Activated CD4-positive, alpha-beta T cell treated with anti-CD3 and anti-CD28 coated beads for 36 hours (primary cell): ENCODE results near the gene ATG9A. TPM values are rescaled to one million over a fixed set of nuclear protein-coding genes. Genes with fewer than 3 reads are reported as not detected.
"Not testable (repeated sequence)": the region's sequence is repeated elsewhere in the genome, so short reads cannot be mapped to it uniquely, and the experiment has no call there.

Source experiments
- ATAC-seq: fragments of 200-7000 bp; cut with Tn5 transposase; one replicate; pipeline ENCODE4 v1.10.0; 2021; ENCODE audit warnings: mild to moderate bottlenecking, moderate library complexity
- CTCF ChIA-PET: fragments of 350-600 bp; sonication (Branson Sonifier 250); formaldehyde crosslinking; loops from one replicate; lab custom pipeline; 2021; ENCODE audit warnings: antibody characterized with exemption; lab: Charles Lee
- POLR2A ChIA-PET: fragments of 350-600 bp; sonication (Branson Sonifier 250); formaldehyde crosslinking; loops from one replicate; lab custom pipeline; 2021; ENCODE audit warnings: antibody characterized with exemption, inconsistent platforms; lab: Charles Lee
- DNase-seq: peaks from one replicate; pipeline ENCODE4 v3.0.0-alpha.2; 2020
- H3K27ac Mint-ChIP-seq: one replicate; pipeline ENCODE4 v1.8.0; 2021; ENCODE audit warnings: mixed read lengths
- H3K27me3 Mint-ChIP-seq: one replicate; pipeline ENCODE4 v1.8.0; 2021; ENCODE audit warnings: mixed read lengths
- H3K36me3 Mint-ChIP-seq: one replicate; pipeline ENCODE4 v1.8.0; 2021; ENCODE audit warnings: low read depth, mixed read lengths
- H3K4me1 Mint-ChIP-seq: one replicate; pipeline ENCODE4 v1.8.0; 2021; ENCODE audit warnings: mixed read lengths
- H3K4me3 Mint-ChIP-seq: one replicate; pipeline ENCODE4 v1.8.0; 2021; ENCODE audit warnings: mild to moderate bottlenecking, moderate library complexity, mixed read lengths
- H3K9me3 Mint-ChIP-seq: one replicate; pipeline ENCODE4 v1.8.0; 2021; ENCODE audit warnings: low read depth, mixed read lengths
- intact Hi-C, 2 experiments: fragments of 100-400 bp; cut with DNase I in 1 of 2; cut with micrococcal nuclease in 1 of 2; formaldehyde crosslinking; loops; one replicate each; pipeline versions ENCODE4 v1.14.2 to v1.15.1; 2022 to 2024; cut with DNase I, micrococcal nuclease
- total RNA-seq, 2 experiments: library from RNA; stranded (reverse); gene quantifications; one replicate each; pipeline ENCODE4 v1.2.3, GENCODE V29; 2021

ATG9A gene
- total RNA-seq, 2 experiments from 2014 or later = 43.5 to 45.6 TPM

DNA sequence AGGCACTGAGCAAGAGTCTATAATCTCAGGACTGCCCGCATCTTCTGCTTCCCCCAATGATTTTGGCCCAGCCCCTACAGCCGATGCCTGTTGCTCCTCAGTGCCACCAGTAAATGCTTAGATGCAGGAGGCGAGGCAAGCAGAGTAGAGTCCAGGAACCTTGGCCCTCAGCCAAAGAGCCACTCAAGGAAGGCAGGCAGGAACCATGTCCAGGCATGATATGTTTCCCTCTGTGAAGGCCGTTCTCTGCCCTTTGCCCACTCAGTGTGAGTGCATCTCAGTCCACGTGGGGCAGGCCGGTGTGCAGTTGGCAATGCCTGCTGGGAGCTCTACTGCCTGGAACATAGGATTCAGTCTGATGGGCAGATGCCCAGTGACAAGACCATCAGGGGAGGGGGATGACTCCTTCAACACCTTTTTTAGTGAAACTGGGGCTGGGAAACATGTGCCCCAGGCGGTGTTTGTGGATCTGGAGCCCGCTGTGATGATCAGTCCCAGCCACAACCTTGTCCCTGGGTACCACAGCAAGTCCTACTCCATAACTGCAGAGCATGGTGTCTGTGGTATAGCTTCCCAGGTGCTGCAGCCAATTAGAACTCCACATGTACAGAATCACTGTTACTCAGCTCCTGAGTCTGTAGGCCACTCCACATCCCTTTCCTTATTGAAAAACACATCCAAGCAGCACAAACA is 40.1 kb upstream of the ATG9A start:
- POLR2A ChIA-PET = no interaction called here
- Mint-ChIP-seq H3K4me3 (no peak overlapping the region), H3K27ac (no peak overlapping the region), H3K4me1 (no peaks in the 10 kb centered on the region), H3K9me3 (no peaks in the 10 kb centered on the region), H3K27me3 (no peaks in the 10 kb centered on the region), H3K36me3 (no peaks in the 10 kb centered on the region)
- intact Hi-C loops = no loop called here
- DNase-seq (no peak), ATAC-seq (no peak)
- CTCF ChIA-PET = no interaction called here

DNA sequence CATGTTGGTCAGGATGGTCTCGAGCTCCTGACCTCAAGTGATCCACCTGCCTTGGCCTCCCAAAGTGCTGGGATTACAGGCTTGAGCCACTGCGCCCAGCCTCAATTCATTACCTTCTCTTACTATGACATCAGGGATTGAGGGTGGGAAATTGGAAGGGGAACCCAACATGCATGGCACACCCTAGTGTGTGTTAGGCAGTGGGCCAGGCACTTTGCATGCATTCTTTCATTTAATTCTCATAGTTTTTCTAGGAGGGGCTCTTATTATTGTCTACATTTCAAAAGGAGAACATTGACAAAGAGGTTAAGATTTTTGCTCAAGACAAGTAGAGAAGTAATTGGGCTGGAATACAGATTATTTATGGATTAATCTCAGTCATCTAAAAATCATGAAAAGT is 38.9 kb upstream of the ATG9A start:
- Mint-ChIP-seq H3K27ac (no peak overlapping the region), H3K4me3 (no peak overlapping the region), H3K4me1 (no peaks in the 10 kb centered on the region), H3K27me3 (no peaks in the 10 kb centered on the region), H3K9me3 (no peaks in the 10 kb centered on the region), H3K36me3 (no peaks in the 10 kb centered on the region)
- intact Hi-C loops = no loop called here
- DNase-seq (no peak), ATAC-seq (no peak)
- CTCF ChIA-PET = interaction anchor here (0.6 kb wide), 1 partner anchor 50 kb away, joined by 3 read pairs; no protein-coding TSS in a partner anchor
- POLR2A ChIA-PET = no interaction called here

DNA sequence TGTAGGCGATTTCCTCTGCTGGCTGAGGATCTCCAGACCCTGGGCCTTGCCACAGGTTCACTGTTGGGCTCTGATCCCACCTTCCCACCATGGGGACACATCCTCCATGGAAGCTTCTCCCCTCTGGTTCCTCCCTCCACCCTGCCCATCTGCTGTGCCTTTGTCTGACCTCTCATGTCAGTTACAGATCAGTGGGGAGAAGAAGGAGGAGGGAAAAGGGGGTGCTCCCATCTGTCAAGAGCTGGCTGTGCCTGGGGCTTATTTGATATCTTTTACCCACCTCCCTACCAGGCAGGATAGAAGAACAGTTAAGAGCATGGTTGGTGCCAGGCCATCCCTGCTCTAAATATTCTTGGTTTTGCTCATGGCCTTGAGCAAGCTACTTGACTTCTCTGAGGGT is 37.5 kb upstream of the ATG9A start:
- Mint-ChIP-seq H3K27ac (no peak overlapping the region), H3K9me3 (no peaks in the 10 kb centered on the region), H3K4me1 (no peaks in the 10 kb centered on the region), H3K27me3 (peaks cover 2% of the 10 kb centered on the region), H3K4me3 (no peak overlapping the region), H3K36me3 (no peaks in the 10 kb centered on the region)
- intact Hi-C loops = no loop called here
- ATAC-seq (no peak), DNase-seq (no peak)
- POLR2A ChIA-PET = interaction anchor here (0.6 kb wide), 1 partner anchor 14 kb away, joined by 3 read pairs; the partner anchor contains the start of gene TUBA4B
- CTCF ChIA-PET = interaction anchor here (0.7 kb wide), 1 partner anchor 19 kb away, joined by 3 read pairs; no protein-coding TSS in a partner anchor

DNA sequence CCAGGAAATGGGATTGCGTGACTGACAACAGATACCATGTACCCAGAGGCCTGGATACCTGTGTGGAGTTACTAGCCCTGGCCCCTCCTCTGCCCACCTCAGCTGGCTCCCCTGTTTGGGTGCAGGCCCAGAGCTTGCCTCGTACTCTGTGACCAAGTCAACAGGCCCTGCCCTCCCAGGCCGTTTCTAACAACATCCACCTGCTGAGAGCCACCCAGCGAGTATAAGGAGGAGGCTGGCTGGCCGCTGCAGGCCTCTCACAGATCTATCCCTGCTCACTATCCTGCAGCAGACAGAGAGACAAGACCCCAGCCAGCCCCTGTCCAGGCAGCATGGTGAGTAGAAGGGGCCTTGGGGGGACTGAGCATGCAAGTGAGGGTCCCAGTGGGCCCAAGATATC is 36.8 kb upstream of the ATG9A start:
- no peak for ATAC-seq
- Mint-ChIP-seq H3K4me3 (no peak overlapping the region), H3K4me1 (no peaks in the 10 kb centered on the region), H3K36me3 (no peaks in the 10 kb centered on the region), H3K27me3 (peaks cover 2% of the 10 kb centered on the region), H3K27ac (no peak overlapping the region), H3K9me3 (no peaks in the 10 kb centered on the region)
- POLR2A ChIA-PET = interaction anchor here (0.6 kb wide), 1 partner anchor 36 kb away, joined by 3 read pairs; no protein-coding TSS in a partner anchor
- intact Hi-C loops = no loop called here
- DNase-seq = no peak
- CTCF ChIA-PET = interaction anchor here (0.6 to 1.3 kb wide), 5 partner anchors 11 to 1675 kb away, joined by 3 to 5 read pairs (median 3); no protein-coding TSS in a partner anchor

DNA sequence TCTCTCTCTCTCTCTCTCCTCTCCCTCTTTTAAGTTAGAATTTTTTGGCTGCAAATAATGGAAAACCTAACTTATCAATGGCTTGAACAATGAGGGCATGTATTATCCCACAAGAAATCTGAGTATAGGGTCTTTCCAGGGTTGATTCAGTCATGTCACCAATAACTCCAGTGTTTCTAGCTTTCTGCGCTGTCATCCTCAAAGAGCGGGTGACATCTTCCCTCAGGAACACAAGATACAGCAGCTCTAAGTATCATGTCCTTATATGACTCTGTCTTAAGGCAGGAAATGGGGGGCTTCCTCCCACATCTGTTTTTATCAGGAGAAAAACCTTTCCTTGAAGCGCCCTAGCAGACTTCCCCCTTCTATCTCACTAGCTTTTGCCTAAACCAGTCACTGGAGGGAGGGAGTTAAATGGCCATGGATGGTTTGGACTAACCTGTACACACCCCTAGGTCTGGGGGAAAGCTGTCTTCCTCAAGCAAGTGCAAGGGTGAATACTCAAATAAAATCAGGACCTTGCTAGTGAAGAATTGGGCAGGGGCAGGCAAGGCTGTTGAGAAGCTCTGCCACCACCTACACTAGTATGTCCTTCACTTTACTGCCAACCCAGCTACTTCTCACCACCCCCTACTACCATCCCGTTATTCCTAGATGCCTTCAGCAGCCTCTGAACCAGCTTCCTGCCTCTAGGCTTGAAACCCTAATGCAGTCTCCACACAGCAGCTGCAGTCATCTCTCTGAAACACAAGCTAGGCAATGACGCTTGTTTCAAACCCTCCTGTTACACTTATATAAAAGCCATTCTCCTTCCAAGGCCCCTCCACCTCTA is 31.8 kb upstream of the ATG9A start:
- H3K27me3 Mint-ChIP-seq = peaks cover 2% of the 10 kb centered on the region
- H3K9me3 Mint-ChIP-seq = no peaks in the 10 kb centered on the region
- DNase-seq (no peak), ATAC-seq (no peak)
- no peaks in the 10 kb centered on the region for H3K36me3 Mint-ChIP-seq
- peaks cover 2% of the 10 kb centered on the region for H3K4me1 Mint-ChIP-seq
- no peak overlapping the region for H3K4me3 Mint-ChIP-seq
- H3K27ac Mint-ChIP-seq = no peak overlapping the region
- intact Hi-C loops = no loop called here
- ChIA-PET CTCF (interaction anchor here (0.7 to 4.0 kb wide), 5 partner anchors 14 to 354 kb away, joined by 3 to 34 read pairs (median 8); partner anchors contain the start of genes DNAJB2, GLB1L and STK16), POLR2A (no interaction called here)

DNA sequence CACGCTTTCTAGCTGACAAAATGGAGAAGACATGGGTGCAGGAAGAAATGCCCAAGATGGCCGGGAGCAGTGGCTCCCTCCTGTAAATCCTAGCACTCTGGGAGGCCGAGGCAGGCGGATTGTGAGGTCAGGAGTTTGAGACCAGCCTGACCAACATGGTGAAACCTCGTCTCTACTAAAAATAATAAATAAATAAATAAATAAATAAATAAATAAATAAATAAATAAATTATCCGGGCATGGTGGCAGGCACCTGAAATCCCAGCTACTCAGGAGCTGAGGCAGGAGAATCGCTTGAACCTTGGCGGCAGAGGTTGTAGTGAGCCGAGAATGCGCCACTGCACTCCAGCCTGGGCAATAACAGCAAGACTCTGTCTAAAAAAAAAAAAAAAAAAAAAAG is 29.5 kb upstream of the ATG9A start:
- H3K36me3 Mint-ChIP-seq, ATAC-seq: not testable (repeated sequence)
- intact Hi-C loops = loop anchor here in 1 of 2 experiments (10.0 kb wide), 1 partner anchor 286 kb away; the partner anchor contains the start of genes CHPF and TMEM198

DNA sequence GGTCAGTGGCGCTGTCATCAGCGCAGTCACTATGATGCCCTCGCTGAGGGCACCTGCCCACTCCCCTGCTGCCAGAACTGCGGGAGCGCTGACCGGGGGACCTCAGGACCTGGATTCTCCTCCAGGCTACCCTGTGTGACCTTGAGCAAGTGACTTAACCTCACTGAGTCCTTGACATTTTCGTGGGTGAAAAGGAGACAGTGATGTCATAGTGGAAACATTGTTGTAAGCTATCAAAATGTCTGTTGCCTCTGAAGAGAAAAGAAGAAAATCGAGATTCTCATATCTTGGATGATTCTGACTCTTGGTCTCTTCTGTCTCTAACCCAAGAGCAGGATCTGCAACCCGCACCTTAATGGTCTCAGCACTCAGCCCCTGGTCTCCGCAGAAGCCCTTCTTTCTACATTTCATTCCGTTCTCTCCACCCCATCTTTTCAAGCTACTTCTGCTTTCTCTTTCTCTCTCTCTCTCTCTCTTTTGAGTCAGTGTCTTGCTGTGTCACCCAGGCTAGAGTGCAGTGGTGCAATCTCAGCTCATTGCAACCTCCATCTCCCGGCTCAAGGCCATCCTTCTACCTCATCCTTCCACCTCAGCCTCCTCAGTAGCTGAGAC is 25.3 kb upstream of the ATG9A start:
- H3K27me3 Mint-ChIP-seq = no peaks in the 10 kb centered on the region
- ATAC-seq (peak; percentile 52), DNase-seq (peak; percentile 72)
- H3K4me3 Mint-ChIP-seq = peak overlapping the region; percentile 89
- CTCF ChIA-PET = interaction anchor here (0.5 to 6.2 kb wide), 14 partner anchors 10 to 294 kb away, joined by 3 to 68 read pairs (median 6); partner anchors contain the start of genes ANKZF1, ATG9A, CNPPD1 and CRYBA2
- POLR2A ChIA-PET = interaction anchor here (0.6 to 4.5 kb wide), 11 partner anchors 9 to 1035 kb away, joined by 3 to 33 read pairs (median 5); partner anchors contain the start of genes ANKZF1, ATG9A, CNPPD1 and DNAJB2
- H3K9me3 Mint-ChIP-seq = no peaks in the 10 kb centered on the region
- intact Hi-C loops = loop anchor here (1.0 to 10.0 kb wide), 6 partner anchors 9 to 686 kb away; partner anchors contain the start of genes ANKZF1 (in 1 of the 2), ATG9A (in 1 of the 2), CHPF (in 1 of the 2) and CNOT9 (in 1 of the 2)
- H3K36me3 Mint-ChIP-seq = peaks cover 32% of the 10 kb centered on the region
- H3K4me1 Mint-ChIP-seq = peaks cover 46% of the 10 kb centered on the region
- peak overlapping the region; percentile 90 for H3K27ac Mint-ChIP-seq

More for the DNA sequence above, 29.5 kb upstream of the ATG9A start:
- POLR2A ChIA-PET = interaction anchor here (0.6 kb wide), 1 partner anchor 86 kb away, joined by 4 read pairs; no protein-coding TSS in a partner anchor
- DNase-seq, H3K27ac Mint-ChIP-seq, H3K4me3 Mint-ChIP-seq, H3K27me3 Mint-ChIP-seq, H3K9me3 Mint-ChIP-seq: not testable (repeated sequence)
- peaks cover 16% of the 10 kb centered on the region for H3K4me1 Mint-ChIP-seq
- CTCF ChIA-PET = interaction anchor here (0.7 to 1.9 kb wide), 5 partner anchors 18 to 100 kb away, joined by 4 to 9 read pairs (median 6); no protein-coding TSS in a partner anchor

DNA sequence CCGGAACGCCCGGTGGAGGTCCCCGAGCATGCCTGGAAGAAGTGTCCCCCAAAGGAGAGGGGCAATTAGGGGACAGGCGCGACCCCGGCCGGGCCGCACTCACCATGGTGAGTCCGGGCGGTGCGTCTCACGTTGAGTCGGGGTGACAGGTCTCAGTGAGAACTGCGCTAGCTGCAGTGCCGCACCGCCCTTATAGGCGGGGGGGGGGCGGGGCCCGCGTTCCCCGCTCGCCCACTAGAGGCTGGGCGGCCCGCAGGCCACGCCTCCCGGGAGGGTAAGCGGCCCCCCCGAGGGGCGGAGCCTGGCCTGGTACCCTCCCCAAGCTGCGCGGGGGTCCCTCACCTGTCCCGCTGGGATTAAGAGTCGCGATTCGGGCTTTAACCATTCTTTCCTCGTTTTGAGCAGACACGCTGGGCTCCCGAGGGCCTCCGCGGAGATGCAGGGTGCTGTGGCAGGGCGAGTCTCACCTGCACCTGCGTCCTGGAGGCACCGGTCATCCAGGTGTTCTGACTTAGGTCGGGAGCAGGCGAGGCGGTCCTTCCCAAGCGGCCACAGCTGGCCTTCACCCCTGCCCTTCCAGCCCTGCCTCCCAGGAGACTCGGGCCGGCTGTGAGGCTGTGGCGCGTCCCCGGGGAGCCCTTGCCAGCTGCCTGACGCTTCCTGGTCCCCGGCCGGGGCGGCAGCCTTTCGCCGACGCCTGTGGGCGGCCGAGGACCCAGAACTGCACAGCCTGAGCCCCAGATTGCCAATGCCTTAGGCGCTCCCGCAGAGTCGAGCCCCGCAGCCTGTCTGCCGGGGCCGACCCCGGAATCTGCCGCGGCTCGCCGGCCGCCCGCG is 24.5 kb upstream of the ATG9A start, which contains the start of gene TUBA4A:
TSS of gene TUBA4A (minus strand) at position 166 of the 837 bp plus-strand sequence. CDS start at position 106, 60 bp downstream.
- H3K9me3 Mint-ChIP-seq = no peaks in the 10 kb centered on the region
- peak within 1 kb of the TSS; percentile 93 for H3K27ac Mint-ChIP-seq
- peaks cover 54% of the 10 kb centered on the region for H3K4me1 Mint-ChIP-seq
- intact Hi-C loops = loop anchor here (1.0 to 10.0 kb wide), 14 partner anchors 9 to 686 kb away; partner anchors contain the start of genes ANKZF1 (in 2 of the 2), ATG9A (in 2 of the 2), DNAJB2 (in 2 of the 2) and NHEJ1 (in 2 of the 2)
- ATAC-seq (peak; percentile 63), DNase-seq (peak; percentile 94)
- peaks cover 39% of the 10 kb centered on the region for H3K36me3 Mint-ChIP-seq
- peak within 1 kb of the TSS; percentile 89 for H3K4me3 Mint-ChIP-seq
- ChIA-PET POLR2A (interaction anchor here (0.5 to 4.5 kb wide), 13 partner anchors 9 to 258 kb away, joined by 3 to 33 read pairs (median 5); partner anchors contain the start of genes ANKZF1, ATG9A, CNPPD1 and DNAJB2), CTCF (interaction anchor here (0.5 to 6.2 kb wide), 13 partner anchors 9 to 133 kb away, joined by 3 to 68 read pairs (median 7); partner anchors contain the start of genes ANKZF1, ATG9A, CNPPD1 and DNAJB2)
- H3K27me3 Mint-ChIP-seq = no peaks in the 10 kb centered on the region

DNA sequence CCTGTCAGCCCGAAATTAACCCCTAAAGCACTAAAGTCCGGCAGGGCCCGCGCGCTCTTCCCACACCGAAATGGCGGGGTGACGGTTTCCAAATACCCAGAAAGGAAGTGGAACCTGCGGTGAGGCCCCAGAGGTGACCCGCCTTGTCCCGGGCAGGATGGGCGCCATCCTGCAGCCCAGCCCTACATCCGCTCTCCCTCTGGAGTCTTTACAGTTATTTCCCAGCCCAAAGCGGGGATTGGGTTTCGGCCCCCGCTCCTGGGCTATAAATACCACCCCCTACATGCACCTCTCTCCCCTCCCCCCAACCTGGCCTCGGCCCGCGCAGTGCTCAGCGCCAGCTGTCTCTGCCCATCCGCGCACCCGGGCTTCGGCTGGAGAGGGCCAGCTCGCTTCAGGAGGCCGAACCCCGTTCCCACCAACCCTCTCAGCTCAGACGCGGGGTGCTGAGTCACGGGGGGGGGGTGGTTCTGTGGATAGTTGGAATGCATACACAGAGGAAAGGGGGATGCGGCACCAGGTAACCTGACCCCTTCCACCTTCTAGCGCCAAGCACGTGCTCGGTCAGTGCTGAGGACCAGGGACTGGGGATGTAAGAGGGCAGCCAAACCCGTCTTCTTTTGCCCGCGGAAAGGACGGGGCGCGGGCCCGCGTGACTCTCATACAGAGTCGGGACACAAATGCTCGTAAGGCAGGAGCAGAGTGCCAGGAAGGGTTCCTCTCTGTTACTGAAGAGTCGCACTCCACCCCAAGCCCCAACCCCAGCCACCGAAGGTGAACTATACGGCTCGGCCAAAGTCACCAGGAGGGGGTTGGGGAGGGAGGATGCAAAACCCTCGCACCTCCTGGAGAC is 23.7 kb upstream of the ATG9A start, which contains the start of gene TUBA4B:
TSS of gene TUBA4B (plus strand) at position 344 of the 853 bp plus-strand sequence. CDS start at position 509, 165 bp downstream.
- intact Hi-C loops = loop anchor here (1.0 to 10.0 kb wide), 12 partner anchors 24 to 344 kb away; partner anchors contain the start of genes DNAJB2 (in 2 of the 2), NHEJ1 (in 2 of the 2), ZFAND2B (in 2 of the 2) and ANKZF1 (in 1 of the 2)
- no peaks in the 10 kb centered on the region for H3K9me3 Mint-ChIP-seq
- peak; percentile 10 for ATAC-seq
- CTCF ChIA-PET = interaction anchor here (0.5 to 6.2 kb wide), 10 partner anchors 8 to 95 kb away, joined by 3 to 68 read pairs (median 4); partner anchors contain the start of genes ANKZF1, ATG9A, DNAJB2 and GLB1L
- H3K4me3 Mint-ChIP-seq = peak within 1 kb of the TSS; percentile 89
- H3K27ac Mint-ChIP-seq = peak within 1 kb of the TSS; percentile 93
- peak; percentile 75 for DNase-seq
- peaks cover 46% of the 10 kb centered on the region for H3K36me3 Mint-ChIP-seq
- peaks cover 62% of the 10 kb centered on the region for H3K4me1 Mint-ChIP-seq
- H3K27me3 Mint-ChIP-seq = no peaks in the 10 kb centered on the region
- POLR2A ChIA-PET = interaction anchor here (0.5 to 4.5 kb wide), 15 partner anchors 8 to 258 kb away, joined by 3 to 33 read pairs (median 4); partner anchors contain the start of genes ANKZF1, ATG9A, CNPPD1 and DNAJB2
